Measurements from ENCODE around the gene PIM1. TPM values are rescaled to one million over a fixed set of nuclear protein-coding genes. Genes with fewer than 3 reads are reported as not detected.
A peak's percentile ranks its signal among the peaks of the same experiment; 100 is the strongest.

Gene PIM1
- total RNA-seq, 1 experiment from 2014 or later: 42.1 TPM

DNA sequence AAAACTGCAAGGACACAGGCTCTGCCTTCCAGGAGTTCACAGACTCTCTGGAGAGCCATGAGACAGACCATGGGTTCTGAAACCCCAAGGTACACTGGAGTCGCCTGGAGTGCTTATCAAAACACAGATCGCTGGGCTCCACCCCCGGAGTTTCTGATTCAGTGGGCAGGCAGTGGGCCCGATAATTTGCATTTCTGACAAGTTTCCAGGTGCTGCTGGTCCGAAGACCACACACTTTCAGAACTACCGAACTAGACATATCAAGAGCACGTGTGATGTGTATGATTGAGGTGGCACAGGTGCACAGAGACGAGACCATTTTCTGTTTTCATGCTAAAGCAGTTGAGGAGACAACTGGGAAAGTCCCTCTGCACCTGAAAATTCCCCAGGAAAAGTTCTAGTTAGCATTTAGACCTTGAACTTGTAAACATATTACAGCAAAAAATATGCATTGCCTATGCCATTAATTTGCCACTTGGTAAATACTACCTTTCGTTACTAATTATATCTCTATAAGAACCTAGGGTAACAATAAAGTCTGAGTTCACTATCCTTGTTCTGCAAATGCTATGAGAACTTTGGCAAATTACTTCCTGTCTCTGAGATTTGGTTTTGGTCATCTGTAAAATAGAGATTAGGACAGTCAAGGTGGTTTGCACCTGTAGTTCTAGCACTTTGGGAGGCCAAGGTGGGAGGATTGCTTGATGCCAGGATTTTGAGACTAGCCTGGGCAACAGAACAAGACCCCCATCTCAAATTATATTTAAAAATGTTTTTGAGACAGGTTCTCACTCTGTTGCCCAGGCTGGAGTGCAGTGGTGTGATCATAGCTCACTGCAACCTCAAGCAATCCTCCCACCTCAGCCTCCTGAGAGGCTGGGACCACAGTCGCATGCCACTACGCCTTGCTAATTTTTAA, 14.3 kb upstream of the PIM1 start:
- BruUV-seq (replicated peaks): no TSS peak
- TF ChIP-seq POLR2AphosphoS5 (IDR thresholded peaks at IDR 0.05; ENCODE audit: low read depth, low read length): no peak
- TF ChIP-seq, protein P1, sequence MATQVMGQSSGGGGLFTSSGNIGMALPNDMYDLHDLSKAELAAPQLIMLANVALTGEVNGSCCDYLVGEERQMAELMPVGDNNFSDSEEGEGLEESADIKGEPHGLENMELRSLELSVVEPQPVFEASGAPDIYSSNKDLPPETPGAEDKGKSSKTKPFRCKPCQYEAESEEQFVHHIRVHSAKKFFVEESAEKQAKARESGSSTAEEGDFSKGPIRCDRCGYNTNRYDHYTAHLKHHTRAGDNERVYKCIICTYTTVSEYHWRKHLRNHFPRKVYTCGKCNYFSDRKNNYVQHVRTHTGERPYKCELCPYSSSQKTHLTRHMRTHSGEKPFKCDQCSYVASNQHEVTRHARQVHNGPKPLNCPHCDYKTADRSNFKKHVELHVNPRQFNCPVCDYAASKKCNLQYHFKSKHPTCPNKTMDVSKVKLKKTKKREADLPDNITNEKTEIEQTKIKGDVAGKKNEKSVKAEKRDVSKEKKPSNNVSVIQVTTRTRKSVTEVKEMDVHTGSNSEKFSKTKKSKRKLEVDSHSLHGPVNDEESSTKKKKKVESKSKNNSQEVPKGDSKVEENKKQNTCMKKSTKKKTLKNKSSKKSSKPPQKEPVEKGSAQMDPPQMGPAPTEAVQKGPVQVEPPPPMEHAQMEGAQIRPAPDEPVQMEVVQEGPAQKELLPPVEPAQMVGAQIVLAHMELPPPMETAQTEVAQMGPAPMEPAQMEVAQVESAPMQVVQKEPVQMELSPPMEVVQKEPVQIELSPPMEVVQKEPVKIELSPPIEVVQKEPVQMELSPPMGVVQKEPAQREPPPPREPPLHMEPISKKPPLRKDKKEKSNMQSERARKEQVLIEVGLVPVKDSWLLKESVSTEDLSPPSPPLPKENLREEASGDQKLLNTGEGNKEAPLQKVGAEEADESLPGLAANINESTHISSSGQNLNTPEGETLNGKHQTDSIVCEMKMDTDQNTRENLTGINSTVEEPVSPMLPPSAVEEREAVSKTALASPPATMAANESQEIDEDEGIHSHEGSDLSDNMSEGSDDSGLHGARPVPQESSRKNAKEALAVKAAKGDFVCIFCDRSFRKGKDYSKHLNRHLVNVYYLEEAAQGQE (IDR thresholded peaks at IDR 0.05; ENCODE audit: insufficient read depth in 1 of 2, low read depth in 2 of 2, low read length in 1 of 2): no peak
- no peak for TF ChIP-seq SIN3A (IDR thresholded peaks at IDR 0.05; ENCODE audit: borderline replicate concordance, insufficient read depth, low read depth, low read length)
- TF ChIP-seq, protein P2, sequence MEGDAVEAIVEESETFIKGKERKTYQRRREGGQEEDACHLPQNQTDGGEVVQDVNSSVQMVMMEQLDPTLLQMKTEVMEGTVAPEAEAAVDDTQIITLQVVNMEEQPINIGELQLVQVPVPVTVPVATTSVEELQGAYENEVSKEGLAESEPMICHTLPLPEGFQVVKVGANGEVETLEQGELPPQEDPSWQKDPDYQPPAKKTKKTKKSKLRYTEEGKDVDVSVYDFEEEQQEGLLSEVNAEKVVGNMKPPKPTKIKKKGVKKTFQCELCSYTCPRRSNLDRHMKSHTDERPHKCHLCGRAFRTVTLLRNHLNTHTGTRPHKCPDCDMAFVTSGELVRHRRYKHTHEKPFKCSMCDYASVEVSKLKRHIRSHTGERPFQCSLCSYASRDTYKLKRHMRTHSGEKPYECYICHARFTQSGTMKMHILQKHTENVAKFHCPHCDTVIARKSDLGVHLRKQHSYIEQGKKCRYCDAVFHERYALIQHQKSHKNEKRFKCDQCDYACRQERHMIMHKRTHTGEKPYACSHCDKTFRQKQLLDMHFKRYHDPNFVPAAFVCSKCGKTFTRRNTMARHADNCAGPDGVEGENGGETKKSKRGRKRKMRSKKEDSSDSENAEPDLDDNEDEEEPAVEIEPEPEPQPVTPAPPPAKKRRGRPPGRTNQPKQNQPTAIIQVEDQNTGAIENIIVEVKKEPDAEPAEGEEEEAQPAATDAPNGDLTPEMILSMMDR (IDR thresholded peaks at IDR 0.05): no peak
- TF ChIP-seq TCF7L2 (IDR thresholded peaks at IDR 0.05; ENCODE audit: low read depth, low read length): no peak
- Histone ChIP-seq H3K9me3 (ENCODE audit: control insufficient read depth, insufficient read depth, low read depth, low read length) (no peaks in the 10 kb centered on the region), H3K36me3 (ENCODE audit: control insufficient read depth, insufficient read depth, low read length) (no peaks in the 10 kb centered on the region), H3K27me3 (ENCODE audit: control insufficient read depth, insufficient read depth, low read length) (no peaks in the 10 kb centered on the region), H3K27ac (ENCODE audit: low read length) (peak overlapping the region; percentile 58), H3K4me3 (ENCODE audit: low read depth in 2 of 2, low read length in 2 of 2) (no peak overlapping the region), H3K4me1 (ENCODE audit: control insufficient read depth, insufficient read depth, low read length) (peaks cover 10% of the 10 kb centered on the region)
- DNase-seq (ENCODE audit: low read depth, low spot score): no peak
- ATAC-seq: 0 out of 2 replicates have a peak, but pooled peaks have one; percentile 48
- POLR2A ChIA-PET: no interaction called here
- CTCF ChIA-PET: interaction anchor here (0.9 kb wide), 1 partner anchor 15 kb away, joined by 3 read pairs; no protein-coding TSS in a partner anchor
- intact Hi-C loops (cut with micrococcal nuclease; ENCODE audit: unreplicated experiment): no loop called here
- in situ Hi-C loops (cut with HindIII; ENCODE audit: low pct_unique_long_range_greater_than_20kb, low sequenced_read_pairs): no loop called here

DNA sequence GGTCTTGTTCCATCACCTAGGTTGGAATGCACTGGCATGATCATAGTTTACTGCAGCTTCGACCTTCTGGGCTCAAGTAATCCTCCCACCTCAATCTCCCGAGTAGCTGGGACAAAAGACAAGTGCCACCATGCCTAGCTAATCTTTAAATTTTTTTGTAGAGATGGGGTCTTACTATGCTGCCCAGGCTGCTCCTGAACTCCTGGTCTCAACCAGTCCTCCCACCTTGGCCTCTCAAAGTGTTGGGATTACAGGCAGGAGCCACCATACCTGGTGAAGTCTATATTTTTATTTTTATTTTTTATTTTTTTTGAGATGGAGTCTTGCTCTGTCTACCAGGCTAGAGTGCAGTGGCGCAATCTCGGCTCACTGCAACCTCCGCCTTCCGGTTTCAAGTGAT, 11.4 kb upstream of the PIM1 start:
- no peak overlapping the region for H3K27ac ChIP-seq (ENCODE audit: low read length)
- in situ Hi-C loops (cut with HindIII; ENCODE audit: low pct_unique_long_range_greater_than_20kb, low sequenced_read_pairs): no loop called here
- ChIA-PET POLR2A (no interaction called here), CTCF (no interaction called here)
- no TSS peak for BruUV-seq (replicated peaks)
- H3K4me1 ChIP-seq (ENCODE audit: control insufficient read depth, insufficient read depth, low read length): peaks cover 19% of the 10 kb centered on the region
- DNase-seq (ENCODE audit: low read depth, low spot score): no peak
- TF ChIP-seq, protein P1 (IDR thresholded peaks at IDR 0.05; ENCODE audit: insufficient read depth in 1 of 2, low read depth in 2 of 2, low read length in 1 of 2): no peak
- TF ChIP-seq, protein P2 (IDR thresholded peaks at IDR 0.05): no peak
- TF ChIP-seq POLR2AphosphoS5 (IDR thresholded peaks at IDR 0.05; ENCODE audit: low read depth, low read length): no peak
- no peaks in the 10 kb centered on the region for H3K36me3 ChIP-seq (ENCODE audit: control insufficient read depth, insufficient read depth, low read length)
- H3K4me3 ChIP-seq (ENCODE audit: low read depth in 2 of 2, low read length in 2 of 2): no peak overlapping the region
- ATAC-seq: no peak
- intact Hi-C loops (cut with micrococcal nuclease; ENCODE audit: unreplicated experiment): no loop called here
- no peaks in the 10 kb centered on the region for H3K27me3 ChIP-seq (ENCODE audit: control insufficient read depth, insufficient read depth, low read length)
- H3K9me3 ChIP-seq (ENCODE audit: control insufficient read depth, insufficient read depth, low read depth, low read length): no peaks in the 10 kb centered on the region
